ENCODE data around the gene AKAP8L.

AKAP8L gene

DNA sequence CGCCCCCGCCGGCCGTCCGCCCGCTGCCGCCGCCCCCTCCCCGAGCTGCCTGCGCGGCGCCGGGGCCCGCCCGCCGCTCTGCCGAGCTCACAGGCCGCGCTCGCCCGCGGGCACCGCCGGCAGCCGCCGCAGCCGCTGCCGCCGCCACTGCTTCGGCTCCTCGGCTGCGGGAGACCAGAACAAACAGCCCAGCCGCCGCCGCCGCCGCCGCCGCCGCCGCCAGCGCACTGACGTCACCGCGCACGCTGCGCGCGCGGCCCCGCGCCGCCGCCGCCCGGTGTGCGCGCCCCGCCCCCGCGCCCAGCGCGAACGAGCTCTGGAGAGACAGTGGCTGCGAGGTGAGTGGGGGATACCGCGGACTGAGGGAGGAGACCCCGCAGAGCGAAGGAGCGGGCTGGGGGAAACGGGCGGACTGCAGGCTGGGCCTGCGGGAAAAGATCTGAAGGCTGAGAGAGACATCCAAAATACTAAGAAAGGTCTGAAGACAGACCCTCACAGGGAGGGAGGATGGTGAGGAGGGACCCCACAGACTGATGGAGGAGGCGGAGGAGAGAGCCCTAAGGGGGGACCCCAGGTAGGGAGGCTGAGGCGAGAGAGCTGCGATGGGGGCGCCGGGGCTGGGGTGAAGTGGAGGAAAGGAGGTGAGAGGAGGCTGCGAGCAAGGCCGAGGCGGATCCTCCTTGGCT is 86.3 kb downstream of the AKAP8L start, which contains the start of gene BRD4:
Gene BRD4 (minus strand): TSS at position 229 of the 686 bp plus-strand sequence. CDS start 59,440 bp downstream, outside the sequence.
- no peak for DNase-seq (ENCODE audit: low read depth)
- in situ Hi-C loops (cut with HindIII; ENCODE audit: low sequenced_read_pairs), result no loop called here
- peak within 1 kb of the TSS; percentile 87 for H3K4me3 ChIP-seq (ENCODE audit: low read depth, low read length)
- TF ChIP-seq, protein P1, sequence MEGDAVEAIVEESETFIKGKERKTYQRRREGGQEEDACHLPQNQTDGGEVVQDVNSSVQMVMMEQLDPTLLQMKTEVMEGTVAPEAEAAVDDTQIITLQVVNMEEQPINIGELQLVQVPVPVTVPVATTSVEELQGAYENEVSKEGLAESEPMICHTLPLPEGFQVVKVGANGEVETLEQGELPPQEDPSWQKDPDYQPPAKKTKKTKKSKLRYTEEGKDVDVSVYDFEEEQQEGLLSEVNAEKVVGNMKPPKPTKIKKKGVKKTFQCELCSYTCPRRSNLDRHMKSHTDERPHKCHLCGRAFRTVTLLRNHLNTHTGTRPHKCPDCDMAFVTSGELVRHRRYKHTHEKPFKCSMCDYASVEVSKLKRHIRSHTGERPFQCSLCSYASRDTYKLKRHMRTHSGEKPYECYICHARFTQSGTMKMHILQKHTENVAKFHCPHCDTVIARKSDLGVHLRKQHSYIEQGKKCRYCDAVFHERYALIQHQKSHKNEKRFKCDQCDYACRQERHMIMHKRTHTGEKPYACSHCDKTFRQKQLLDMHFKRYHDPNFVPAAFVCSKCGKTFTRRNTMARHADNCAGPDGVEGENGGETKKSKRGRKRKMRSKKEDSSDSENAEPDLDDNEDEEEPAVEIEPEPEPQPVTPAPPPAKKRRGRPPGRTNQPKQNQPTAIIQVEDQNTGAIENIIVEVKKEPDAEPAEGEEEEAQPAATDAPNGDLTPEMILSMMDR (IDR thresholded peaks at IDR 0.05; ENCODE audit: low read depth, low read length, missing control alignments), result no peak

DNA sequence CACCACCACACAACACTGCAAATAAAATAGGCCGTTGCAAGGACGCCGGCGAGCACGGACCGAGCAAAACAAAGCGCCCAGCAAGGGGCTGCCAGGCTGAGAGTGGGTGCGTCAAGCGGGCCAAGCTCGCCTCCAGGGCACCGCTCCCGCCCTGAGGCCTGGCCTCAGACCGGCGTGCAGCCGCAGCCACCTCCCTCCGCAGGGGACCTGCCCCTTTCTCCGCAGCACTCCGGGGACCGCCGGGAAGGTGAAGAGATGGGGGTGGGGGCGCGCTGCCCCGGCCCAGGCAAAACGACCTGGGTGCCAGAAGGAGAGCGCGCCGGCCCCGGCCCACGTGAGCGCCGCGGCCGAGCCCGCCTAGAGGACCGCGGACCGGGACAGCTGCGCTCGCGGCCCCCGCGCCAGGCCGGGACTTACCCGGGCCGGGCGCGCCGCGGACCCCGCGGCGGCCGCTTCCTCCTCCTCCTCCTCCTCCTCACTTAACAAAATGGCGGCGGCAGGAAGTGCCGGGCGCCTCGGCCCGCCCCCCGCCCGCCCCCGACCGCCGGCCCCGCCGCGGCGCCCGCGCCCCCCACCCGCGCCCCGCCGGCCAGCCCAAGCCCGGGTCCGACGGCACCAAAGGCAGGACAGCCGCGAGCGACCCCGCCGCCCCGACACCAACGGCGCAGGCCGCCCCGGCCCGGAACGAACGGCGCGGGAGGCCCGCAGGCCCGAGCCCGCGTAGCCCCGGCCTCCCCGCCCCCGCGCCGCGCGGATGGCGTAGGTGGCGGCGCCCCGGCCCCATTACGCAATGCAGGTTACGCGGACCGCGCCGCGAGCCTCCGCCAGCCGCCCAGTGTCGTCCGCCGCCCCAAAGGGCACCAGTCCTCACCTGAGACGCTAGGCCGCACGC is 87.1 kb downstream of the AKAP8L start:
- TF ChIP-seq, protein P1 (IDR thresholded peaks at IDR 0.05; ENCODE audit: low read depth, low read length, missing control alignments), result no peak
- no peak for DNase-seq (ENCODE audit: low read depth)
- in situ Hi-C loops (cut with HindIII; ENCODE audit: low sequenced_read_pairs), result no loop called here

DNA sequence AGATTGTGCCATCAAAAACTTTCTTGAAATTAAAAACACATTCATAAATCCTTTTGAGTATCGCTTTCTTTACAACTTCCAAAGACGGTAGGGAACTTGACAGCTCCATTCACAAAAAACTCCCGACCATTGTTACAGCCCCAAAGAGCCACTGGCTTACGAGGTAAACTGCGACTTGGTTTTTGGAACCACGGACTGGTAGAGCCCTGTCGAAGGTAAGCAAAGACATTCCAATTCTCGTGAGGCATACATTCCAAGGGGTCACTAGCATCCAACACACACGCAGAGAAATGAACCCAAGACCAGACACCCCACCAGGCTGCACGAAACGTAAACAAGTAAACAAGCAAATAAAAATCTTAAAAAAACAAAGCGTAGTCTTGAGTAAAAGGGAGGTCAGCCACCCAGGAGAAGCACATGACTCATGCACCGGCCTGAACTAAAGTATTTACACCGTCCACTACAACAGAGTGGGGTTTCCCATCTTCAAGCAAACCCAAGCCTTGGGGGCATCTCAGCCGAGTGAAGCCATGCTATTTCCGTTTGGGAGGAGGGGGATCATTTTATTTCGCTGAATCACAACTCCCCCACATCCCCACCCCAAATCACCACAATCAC is 87.9 kb downstream of the AKAP8L start:
- peak; percentile 53 for DNase-seq (ENCODE audit: low read depth)
- TF ChIP-seq, protein P1 (IDR thresholded peaks at IDR 0.05; ENCODE audit: low read depth, low read length, missing control alignments), result no peak
- in situ Hi-C loops (cut with HindIII; ENCODE audit: low sequenced_read_pairs), result no loop called here
- H3K4me3 ChIP-seq (ENCODE audit: low read depth, low read length), result peak overlapping the region; percentile 87

More for the DNA sequence above, 87.1 kb downstream of the AKAP8L start:
- peak overlapping the region; percentile 87 for H3K4me3 ChIP-seq (ENCODE audit: low read depth, low read length)
